B cell (primary cell): ENCODE data around the gene CFAP54.

Experiments
- CTCF ChIP-seq: fragments of 200-600 bp; IDR thresholded peaks from one replicate; pipeline ENCODE4 v1.8.0; 2022; ENCODE audit warnings: antibody characterized with exemption, mild to moderate bottlenecking
- EZH2 ChIP-seq: IDR thresholded peaks from 2 replicates; pipeline ENCODE4 v1.6.1; 2012; ENCODE audit warnings: borderline replicate concordance, low read depth, mild to moderate bottlenecking, moderate library complexity, low read length; ENCODE audit not compliant: insufficient read depth, poor library complexity, severe bottlenecking

DNA sequence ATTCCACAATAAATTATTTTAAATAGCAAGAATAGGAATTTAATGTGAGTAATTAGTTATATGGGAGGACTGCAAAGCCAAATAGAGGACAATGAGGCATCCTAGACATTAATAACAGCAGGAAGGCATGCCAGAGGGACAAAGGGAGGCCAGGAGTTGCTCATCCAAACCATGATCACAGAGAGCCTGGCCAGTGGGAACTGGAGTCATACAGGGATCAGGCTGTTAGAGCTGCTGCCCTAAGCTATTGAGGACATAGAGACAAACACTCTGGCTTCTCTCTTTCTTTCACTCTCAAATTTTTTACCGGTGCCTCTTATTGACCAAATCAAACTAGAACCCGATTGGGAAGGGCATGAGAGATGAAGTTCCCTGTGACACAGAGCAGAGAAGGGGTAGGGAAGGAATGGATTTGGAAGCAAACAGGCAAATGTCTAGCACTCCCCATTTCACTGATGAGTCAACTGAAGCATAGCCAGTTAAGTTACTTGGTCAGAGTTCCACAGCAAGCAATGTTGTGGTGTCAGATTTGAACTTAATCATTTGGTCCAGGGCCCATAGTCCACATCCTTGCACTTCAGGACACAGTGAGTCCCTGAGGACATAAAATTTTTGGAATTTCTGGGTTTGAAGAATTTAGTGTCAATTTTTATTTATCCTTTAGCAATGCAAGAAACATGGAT lies 17.9 kb upstream of the CFAP54 start:
- TF ChIP-seq CTCF (no peak), EZH2 (no peak)
